OCI-LY7 (cell line): Measurements from ENCODE around the gene GATA3.

Source experiments
- EZH2phosphoT487 ChIP-seq: fragments of 200-600 bp; sonication (generic); IDR thresholded peaks from 2 replicates; pipeline ENCODE4 v1.6.1; 2018; ENCODE audit warnings: low read depth, borderline replicate concordance, mild to moderate bottlenecking, mixed run types, antibody characterized with exemption, low read length, moderate library complexity, mixed read lengths
- TF ChIP-seq, protein P1 (sequence below): fragments of 200-600 bp; sonication (generic); conservative IDR thresholded peaks from 2 replicates; pipeline ENCODE4 v1.5.1; 2014; ENCODE audit warnings: mild to moderate bottlenecking, antibody characterized with exemption, low read length, moderate library complexity, mixed read lengths

DNA sequence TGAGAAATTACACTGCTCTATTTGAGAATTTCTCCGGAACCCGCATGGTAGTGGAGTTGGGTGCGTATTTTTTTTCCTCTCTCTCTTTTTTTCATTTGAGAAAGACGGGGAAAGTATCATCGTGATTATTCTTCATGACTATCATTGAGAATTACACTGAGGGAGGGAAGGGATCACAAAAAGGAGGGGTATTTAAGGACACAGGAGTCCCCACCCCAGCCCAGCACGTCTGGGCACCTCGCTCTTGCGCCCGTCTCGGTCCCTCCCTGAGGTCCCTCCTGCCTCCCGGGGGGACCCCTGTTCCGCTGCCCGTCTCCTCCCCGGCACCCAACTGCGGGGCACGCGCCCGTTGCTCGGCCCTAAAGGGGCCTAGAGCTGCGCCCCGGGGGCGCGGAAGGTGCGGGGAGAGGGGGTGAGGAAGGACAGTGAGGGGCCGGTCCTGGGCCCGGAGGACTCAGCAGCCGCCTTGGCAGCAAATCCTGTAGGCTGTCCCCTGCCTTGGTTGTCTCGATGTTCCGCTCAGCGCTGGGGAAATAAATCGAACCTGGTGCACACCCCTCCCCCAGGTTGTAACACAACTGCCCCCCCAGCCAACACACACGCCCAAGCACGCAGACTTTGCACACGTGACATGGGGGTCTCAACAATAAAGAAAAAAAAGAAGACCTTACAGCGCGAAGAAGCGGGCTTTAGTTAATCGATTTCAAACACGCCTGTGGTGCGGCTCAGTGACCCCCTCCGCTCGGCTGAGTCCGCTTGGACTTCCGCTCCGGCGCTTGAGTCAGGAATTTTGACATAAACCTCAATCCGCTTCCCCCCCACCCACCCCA, 18.6 kb upstream of the GATA3 start:
- TF ChIP-seq, protein P1, sequence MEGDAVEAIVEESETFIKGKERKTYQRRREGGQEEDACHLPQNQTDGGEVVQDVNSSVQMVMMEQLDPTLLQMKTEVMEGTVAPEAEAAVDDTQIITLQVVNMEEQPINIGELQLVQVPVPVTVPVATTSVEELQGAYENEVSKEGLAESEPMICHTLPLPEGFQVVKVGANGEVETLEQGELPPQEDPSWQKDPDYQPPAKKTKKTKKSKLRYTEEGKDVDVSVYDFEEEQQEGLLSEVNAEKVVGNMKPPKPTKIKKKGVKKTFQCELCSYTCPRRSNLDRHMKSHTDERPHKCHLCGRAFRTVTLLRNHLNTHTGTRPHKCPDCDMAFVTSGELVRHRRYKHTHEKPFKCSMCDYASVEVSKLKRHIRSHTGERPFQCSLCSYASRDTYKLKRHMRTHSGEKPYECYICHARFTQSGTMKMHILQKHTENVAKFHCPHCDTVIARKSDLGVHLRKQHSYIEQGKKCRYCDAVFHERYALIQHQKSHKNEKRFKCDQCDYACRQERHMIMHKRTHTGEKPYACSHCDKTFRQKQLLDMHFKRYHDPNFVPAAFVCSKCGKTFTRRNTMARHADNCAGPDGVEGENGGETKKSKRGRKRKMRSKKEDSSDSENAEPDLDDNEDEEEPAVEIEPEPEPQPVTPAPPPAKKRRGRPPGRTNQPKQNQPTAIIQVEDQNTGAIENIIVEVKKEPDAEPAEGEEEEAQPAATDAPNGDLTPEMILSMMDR = no peak
- TF ChIP-seq EZH2phosphoT487 = no peak
